Measurements from ENCODE around the gene ADARB2.
"Not testable (repeated sequence)": the region's sequence is repeated elsewhere in the genome, so short reads cannot be mapped to it uniquely, and the experiment has no call there.

ADARB2 gene

DNA sequence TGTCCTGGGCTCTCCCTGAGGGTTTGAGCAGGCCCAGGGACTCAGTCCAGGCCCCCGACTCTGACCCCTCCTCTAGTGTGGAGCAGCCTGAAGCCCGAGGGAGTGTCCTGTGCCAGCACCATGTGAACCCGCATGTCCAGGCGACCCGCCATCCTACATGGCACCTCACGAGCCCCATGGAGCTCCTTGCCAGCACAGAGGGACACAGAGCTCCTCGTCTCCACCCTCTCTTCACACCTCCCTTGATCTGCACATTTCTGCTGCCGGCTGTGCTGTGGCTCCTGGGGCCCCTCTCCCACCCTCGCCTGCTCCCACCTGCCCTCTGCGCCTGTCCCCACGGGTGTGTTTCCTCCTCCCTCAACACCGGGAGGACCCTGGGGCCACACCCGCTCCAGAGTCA is 103.5 kb downstream of the ADARB2 start:
- no peak for DNase-seq

- no peak for DNase-seq
Observed at GRCh38 chr10:1632596-1632995, 104.7 kb downstream of the ADARB2 start.

- DNase-seq: no peak
Observed at GRCh38 chr10:1632141-1632540, 105.2 kb downstream of the ADARB2 start.

- DNase-seq: no peak
Observed at GRCh38 chr10:1631282-1631681, 106.0 kb downstream of the ADARB2 start.

GRCh38 chr10:1630304-1630703 is 107.0 kb downstream of the ADARB2 start:
- no peak for DNase-seq

DNA sequence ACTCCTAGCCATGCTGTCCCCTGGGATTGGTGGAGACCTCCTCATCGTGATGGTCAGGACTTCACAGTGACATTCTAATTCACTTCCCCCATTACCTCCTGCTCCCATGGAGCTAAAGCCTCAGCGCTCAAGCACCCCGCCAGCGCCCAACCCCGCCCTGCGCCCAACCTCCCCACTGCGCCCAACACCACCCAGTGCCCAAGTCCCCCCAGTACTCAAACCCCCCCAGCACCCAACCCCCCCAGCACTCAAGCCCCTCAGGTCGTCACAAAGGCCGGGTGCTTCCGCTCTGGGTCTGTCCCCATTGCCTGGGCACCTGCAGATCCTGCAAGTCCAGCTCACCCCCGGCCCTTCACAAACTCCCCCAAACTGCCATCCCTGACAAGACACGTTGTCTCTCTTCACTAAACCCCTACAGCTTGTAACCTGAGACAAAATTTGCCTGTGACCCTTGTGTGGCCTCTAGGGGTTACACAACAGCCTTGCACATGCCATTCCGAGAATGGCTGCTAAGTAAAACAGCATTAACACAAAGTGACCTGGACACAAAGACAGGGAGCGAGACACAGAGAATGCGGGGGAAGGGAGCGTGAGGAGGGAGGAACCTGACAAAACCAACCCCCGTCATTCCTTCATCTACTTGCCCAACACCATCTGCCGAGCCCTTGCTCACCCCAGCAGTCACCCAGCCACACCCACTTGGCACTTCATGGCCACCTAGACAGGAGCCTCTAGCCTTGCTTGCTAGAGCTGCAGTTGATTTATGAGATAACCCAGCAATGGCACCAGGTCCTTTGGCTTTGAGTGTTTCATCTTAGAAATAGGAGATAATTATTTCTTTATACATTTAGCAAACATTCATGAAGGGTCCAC is 107.8 kb downstream of the ADARB2 start:
- no peak for DNase-seq

DNA sequence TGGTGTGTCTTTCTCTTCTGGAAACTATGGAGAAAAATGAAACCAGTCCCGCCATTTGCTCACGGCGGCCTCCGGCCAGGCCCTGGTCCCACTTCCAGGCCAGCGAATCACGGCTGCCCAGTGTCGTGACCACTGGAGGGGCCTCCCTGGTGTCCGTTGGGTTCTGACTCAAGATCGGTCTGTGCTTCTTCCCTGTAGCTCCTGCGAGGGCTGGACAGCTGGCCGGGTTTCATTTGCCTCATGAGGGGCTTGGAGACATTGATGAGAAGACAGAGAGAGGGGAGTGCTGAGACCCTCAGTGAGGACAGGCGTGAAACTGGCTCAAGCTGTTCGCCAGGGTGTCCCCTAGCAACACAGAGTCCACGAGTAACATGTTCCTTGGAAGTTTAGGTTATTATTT is 108.6 kb downstream of the ADARB2 start:
- DNase-seq: no peak

DNA sequence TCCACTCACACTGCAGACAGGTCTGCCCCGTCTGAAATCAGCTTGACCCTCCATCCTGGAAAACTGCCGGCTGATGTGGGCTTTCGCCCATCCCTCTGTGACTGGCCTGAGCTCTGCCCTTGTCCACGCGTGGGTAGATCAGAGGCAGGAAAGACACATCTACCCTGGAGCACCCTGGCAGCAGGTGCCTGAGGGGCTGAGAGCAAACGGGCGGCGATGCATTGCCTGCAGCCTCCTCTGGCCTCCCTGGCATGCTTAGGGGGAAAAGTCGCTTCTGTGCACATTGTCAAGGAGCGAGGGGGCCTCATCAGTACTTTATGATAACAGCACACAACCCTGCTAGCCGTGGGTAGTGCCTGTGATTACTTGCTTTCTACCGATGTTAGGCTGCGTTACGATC is 109.4 kb downstream of the ADARB2 start:
- no peak for DNase-seq

GRCh38 chr10:1626835-1627234 is 110.5 kb downstream of the ADARB2 start:
- DNase-seq: no peak

GRCh38 chr10:1626410-1626809 is 110.9 kb downstream of the ADARB2 start:
- no peak for DNase-seq

DNA sequence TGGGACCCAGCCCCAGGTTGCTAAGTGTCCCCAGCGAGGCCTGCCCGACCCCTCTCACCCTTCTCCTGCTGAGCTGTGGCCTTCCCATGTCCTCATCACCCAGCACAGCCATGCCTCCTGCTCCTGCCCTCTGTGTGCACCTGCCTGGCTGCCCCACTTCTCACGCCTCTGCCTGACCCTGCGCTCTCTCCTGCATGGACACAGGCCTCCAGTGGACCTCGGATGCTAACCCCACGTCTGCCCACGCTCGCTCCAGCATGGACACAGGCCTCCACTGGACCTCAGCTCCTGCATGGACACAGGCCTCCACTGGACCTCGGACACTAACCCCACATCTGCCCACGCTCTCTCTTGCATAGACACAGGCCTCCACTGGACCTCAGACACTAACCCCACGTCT is 111.6 kb downstream of the ADARB2 start:
- DNase-seq: no peak

DNA sequence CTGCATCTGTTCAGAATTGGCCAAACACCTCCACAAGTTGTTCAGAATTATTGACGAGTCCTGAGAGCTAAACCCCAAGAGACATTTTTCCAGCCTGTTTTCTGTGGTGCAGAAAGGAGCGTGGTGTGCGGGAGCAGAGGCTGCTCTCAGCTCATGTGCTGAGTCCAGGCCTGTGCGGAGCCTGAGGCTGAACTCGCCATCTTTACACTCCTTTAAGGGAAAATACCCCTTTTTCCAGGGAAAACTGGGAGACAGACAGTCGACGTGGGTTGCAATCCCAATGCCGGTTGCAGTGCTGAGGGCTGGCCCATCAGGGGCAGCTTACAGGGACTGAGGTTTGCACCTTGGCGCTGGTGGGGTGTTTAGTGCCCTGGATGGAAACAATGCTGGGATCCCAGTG is 112.2 kb downstream of the ADARB2 start:
- DNase-seq: no peak

DNA sequence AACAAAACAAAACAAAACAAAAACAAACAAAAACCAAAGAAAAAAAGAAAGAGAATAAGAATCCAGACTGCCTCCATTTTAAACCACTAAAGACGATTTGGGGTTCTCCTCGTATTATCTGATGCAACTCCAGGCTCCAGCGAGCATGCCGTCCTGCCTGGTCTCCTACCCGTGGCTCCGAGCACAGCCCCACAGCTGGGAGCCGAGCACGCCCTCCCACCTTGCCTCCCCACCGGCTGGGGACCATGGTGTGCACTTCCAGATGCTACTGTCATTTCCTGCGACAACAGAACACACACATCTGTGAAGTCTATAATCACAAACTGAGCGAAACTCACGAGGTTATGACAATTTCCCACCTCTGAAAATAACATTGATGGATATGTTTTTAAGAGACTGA is 113.1 kb downstream of the ADARB2 start:
- no peak for DNase-seq

DNA sequence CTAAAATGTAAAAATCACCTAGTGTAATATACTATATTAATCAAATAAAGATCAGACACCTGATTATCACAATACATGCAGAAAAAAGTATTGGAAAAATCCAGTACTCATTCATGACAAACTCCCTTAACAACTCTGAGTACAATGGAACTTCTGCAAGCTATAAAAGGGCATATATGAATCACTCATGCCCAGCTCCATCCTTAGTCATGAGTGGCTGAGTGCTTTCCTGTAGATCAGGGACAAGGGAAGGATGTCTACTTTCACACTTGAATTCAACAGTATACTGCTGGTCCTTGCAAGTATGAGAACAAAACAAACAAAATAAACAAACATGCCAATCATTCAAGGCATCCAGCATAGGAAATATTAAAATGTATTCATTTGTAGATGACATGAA is 116.5 kb downstream of the ADARB2 start:
- no peak for DNase-seq

- not testable (repeated sequence) for DNase-seq
Observed at GRCh38 chr10:1617376-1618317, 119.7 kb downstream of the ADARB2 start.

DNA sequence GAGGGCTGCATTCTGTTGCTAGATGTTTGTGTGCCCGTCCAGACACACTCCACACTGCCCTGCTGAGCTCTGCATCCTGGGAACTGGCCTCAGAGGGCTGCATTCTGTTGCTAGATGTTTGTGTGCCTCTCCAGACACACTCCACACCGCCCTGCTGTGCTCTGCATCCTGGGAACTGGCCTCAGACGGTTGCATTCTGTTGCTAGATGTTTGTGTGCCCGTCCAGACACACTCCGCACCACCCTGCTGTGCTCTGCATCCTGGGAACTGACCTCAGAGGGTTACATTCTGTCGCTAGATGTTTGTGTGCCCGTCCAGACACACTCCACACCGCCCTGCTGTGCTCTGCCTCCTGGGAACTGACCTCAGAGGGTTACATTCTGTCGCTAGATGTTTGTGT is 120.6 kb downstream of the ADARB2 start:
- not testable (repeated sequence) for DNase-seq

DNA sequence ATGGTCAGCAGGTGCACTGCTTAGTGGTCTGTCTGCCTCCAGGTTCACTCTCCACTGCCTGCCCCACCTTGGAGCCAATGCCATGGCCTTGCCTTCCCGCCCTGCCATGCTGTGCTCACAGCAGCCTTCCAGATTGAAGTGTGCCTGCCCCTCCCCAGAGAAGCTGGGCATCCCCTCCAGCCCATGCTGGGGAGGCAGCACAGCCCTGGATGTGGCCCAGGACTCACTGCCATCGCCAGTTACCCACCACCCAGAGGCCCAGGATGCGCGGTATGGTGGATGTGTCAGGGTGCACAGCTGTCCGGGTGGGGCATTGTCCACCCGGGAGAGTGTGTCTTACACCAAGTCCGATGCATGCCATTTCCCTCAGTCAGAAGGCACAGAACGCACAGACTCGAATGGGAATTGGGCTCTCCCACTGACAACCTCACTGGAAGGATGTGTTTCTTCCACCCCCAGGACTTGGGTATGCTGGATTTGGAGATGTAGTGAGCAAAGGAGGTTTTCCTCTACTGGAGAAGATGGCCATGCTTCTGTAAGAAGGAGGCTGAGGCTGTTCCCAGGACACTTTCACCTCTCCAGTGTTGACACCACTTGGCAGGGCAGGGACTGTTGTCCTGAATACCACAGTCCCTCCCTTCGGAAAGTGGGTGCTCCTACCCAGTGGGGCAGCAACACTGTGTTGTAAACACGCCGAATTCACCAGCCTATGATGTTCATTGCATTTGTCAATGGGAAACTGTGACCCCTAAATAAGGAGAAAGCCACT is 122.0 kb downstream of the ADARB2 start:
- no peak for DNase-seq

DNA sequence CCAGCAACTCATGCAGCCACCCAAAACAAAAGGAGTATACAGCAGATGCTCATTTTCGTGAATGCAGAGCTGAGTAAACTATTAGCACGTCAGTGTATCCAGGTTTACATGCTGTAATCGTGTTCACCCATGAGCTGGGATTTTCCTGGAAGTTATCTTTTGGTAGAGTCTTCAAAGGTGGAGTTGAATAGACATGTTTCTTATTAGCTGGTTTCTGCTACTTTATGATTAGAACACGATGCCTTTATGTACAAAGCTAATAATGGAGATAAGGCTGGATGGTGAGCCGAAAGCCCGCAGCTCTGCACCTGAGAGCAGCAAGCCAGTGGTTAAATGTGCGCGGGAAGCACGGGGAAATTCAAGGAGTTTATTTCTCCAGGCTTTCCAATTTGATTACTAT is 123.8 kb downstream of the ADARB2 start:
- DNase-seq: no peak

- DNase-seq: no peak
Observed at GRCh38 chr10:1612908-1613307, 124.4 kb downstream of the ADARB2 start.

GRCh38 chr10:1611936-1612550 is 125.3 kb downstream of the ADARB2 start:
- no peak for DNase-seq

DNA sequence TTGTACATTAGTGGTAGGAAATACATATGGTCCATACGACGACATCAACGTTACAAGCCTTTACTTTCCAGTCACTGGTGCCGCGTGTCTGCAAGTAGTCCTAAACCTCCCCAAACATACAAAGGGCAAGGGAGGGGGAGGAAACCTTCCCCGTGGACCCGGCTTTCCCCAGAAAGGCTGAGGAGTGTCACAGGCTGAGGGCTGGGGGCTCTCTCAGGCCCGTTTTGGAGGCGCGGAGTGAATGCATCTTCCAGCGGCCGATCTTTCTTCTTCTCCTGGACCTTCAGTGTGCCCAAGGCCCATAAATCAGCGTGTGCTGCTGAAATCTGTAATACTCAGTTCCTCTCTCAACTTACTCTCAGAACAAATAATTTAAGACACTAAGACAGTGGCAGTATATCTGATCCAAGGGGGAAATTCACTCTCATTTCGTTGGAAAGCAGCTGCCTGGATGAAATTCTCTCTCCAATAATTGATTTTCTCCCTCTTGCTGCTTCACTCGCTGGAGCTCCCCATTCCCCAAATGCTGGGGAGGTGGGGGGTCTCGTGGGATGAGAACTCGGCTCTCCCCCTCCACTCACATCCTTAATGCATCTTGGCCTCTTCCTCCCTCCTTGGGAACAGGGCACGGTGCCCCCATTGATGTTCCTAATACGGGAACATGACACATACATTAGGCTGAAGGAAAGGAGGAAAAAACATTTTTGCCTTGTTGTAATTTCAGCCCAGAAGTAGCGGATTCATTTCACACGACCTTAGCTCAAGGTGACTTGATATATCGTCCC is 126.1 kb downstream of the ADARB2 start:
- DNase-seq: no peak

GRCh38 chr10:1609648-1609970 is 127.7 kb downstream of the ADARB2 start:
- no peak for DNase-seq

All from suppressor macrophage treated with lipopolysaccharide for 4 hours (primary cell).